GM12875 (cell line): ENCODE data around the gene HS6ST2.

Source experiments
- H3K4me3 ChIP-seq: one replicate; pipeline ENCODE4 v1.5.1; 2011; ENCODE audit warnings: low read depth, low read length, control low read depth
- TF ChIP-seq, protein P1 (sequence below): IDR thresholded peaks from 2 replicates; pipeline ENCODE4 v1.5.1; 2011; ENCODE audit warnings: low read depth, mild to moderate bottlenecking, control low read depth, inconsistent platforms, low read length, moderate library complexity, borderline replicate concordance; ENCODE audit not compliant: insufficient read depth

The HS6ST2 gene

GRCh38 chrX:132750331-132751062 is 207.9 kb downstream of the HS6ST2 start:
- H3K4me3 ChIP-seq = no peak overlapping the region
- TF ChIP-seq, protein P1, sequence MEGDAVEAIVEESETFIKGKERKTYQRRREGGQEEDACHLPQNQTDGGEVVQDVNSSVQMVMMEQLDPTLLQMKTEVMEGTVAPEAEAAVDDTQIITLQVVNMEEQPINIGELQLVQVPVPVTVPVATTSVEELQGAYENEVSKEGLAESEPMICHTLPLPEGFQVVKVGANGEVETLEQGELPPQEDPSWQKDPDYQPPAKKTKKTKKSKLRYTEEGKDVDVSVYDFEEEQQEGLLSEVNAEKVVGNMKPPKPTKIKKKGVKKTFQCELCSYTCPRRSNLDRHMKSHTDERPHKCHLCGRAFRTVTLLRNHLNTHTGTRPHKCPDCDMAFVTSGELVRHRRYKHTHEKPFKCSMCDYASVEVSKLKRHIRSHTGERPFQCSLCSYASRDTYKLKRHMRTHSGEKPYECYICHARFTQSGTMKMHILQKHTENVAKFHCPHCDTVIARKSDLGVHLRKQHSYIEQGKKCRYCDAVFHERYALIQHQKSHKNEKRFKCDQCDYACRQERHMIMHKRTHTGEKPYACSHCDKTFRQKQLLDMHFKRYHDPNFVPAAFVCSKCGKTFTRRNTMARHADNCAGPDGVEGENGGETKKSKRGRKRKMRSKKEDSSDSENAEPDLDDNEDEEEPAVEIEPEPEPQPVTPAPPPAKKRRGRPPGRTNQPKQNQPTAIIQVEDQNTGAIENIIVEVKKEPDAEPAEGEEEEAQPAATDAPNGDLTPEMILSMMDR = no peak

DNA sequence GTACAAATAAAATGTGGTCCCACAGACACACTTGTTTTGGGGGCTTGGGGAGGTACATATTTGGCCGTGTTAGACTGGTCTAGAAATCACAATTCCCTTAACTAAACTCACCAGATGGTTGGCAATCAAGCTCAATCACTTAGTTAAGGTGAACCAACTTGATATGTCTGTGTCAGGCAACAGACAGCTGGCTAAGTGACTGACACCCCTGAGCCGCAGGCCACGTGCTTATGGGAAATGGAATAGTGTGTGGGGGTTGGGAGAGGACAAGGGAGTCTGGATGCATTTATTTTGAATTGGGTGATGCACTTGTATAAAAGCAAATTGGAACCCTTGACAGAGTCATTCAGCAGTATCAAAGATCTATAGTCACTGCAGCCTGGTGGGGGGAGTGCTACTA is 209.0 kb downstream of the HS6ST2 start:
- TF ChIP-seq, protein P1 = no peak
- H3K4me3 ChIP-seq = no peak overlapping the region

- no peak overlapping the region for H3K4me3 ChIP-seq
- TF ChIP-seq, protein P1 = no peak
Observed at GRCh38 chrX:132748909-132749308, 209.5 kb downstream of the HS6ST2 start.

- TF ChIP-seq, protein P1 = no peak
- H3K4me3 ChIP-seq = no peak overlapping the region
Observed at GRCh38 chrX:132748268-132748667, 210.2 kb downstream of the HS6ST2 start.

DNA sequence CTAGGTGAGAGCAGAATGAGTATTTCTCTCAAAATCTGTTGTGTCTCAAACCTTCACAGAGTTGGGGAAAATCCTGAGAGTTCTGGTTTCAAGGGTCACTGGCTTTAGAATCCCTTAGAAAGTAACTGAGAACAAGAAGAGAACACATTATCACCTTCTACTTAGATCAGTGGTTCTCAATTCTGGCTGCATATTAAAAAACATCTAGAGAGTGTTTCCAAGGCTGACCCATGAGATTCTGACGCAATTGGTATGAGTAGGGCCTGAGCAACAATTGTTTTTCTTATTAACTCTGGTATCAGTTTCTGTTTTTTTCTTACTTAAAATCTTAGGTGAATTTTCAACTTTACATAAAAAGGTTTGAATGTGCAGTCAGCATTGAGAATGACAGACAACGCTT is 212.8 kb downstream of the HS6ST2 start:
- TF ChIP-seq, protein P1 = no peak
- H3K4me3 ChIP-seq = no peak overlapping the region

DNA sequence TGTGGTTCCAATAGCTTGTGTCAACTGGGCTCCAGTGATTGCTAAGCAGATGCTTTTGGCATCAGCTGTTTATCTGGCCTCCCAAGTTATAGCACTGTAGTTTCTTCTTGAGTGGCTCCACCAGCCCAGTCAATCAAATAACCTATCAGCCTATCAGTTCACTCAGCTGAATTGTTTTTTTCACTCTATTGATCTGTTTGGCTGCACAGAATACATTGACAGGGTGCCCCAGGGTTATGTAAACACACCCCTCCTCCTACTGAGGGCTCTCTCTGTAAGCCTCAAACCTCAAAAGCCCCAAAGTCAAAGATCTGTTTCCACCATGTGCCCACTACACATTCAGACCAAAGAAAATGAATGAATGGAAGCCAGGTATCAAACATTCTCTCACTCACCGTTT is 214.0 kb downstream of the HS6ST2 start:
- TF ChIP-seq, protein P1 = no peak
- no peak overlapping the region for H3K4me3 ChIP-seq

GRCh38 chrX:132743086-132743485 is 215.3 kb downstream of the HS6ST2 start:
- no peak overlapping the region for H3K4me3 ChIP-seq
- TF ChIP-seq, protein P1 = no peak
